ENCODE data around the gene SUGCT.

SUGCT gene

DNA sequence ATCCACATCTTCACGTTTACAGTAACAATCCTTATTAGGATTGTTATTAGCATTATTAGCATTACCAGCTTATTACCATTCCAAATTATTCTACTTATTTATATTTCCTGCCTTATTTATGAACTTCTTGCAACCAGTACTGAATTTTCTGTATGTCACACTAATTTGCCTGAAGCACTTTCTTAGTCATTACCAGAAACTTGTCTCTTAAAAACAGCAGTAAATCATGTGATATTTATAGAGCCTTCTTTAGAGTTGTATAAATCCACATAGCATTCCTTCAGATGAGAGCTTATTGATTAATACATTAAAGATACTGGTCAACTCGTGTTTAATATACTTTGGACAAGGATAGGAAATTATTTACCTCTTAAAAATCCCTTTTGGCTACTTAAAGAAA, 618.6 kb downstream of the SUGCT start:
- no peak for DNase-seq

DNA sequence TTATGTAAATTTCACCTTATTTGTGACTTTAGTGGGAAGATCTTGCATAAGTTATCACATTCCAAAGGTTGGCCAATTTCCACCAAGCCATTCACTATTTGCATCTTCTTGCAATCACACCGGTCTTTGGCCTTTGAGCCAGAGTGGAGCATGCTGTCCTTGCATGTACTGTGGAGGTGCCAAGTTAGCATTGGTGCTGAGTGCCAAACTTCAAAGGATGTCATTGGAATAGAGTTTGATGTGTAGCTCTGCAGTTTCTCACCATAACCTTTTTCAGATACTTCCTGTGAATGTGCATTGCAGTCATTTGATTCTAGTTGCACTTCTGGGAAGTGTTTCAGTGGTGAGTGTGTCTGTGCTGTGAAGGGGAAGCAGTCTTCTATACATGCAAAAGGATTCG, 620.6 kb downstream of the SUGCT start:
- DNase-seq, result no peak

DNA sequence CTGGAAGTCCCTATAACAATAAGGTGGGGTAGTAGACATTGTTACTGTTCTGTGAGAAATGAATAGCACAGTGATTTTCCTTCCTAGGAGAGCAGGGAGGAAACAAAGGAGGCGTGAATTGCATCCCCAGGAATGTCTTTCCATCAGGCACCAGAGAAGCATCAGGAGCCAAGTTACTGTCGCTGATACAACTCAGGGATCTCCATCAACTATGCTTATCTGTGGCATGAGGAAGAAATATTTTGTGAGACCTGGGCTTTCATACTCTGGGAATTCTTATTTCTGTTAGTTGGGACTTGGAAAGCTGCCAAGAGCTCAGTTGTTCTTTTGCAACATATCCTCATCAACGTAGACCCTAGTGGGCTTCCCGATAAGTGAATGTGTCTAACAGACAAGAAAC, 622.3 kb downstream of the SUGCT start:
- no peak for DNase-seq

DNA sequence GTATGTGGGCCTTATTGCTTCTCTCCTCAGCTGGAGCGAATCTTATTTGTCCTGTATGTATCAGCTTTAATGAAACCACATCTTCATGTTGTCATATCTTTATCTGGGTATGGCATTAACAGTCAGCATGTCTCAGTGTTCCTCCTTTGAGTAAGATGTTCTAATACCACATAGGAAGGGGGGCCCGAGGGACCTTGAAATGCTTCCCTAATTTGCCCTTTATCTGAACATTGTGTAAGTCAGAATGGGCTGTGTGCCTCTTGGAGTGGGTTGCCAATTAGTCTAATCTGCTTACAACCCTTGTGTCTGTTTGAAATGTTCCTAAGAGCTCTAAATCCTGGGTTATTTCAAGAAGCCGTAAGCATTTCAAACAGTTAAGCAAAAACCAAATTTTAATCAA, 623.8 kb downstream of the SUGCT start:
- DNase-seq, result no peak

DNA sequence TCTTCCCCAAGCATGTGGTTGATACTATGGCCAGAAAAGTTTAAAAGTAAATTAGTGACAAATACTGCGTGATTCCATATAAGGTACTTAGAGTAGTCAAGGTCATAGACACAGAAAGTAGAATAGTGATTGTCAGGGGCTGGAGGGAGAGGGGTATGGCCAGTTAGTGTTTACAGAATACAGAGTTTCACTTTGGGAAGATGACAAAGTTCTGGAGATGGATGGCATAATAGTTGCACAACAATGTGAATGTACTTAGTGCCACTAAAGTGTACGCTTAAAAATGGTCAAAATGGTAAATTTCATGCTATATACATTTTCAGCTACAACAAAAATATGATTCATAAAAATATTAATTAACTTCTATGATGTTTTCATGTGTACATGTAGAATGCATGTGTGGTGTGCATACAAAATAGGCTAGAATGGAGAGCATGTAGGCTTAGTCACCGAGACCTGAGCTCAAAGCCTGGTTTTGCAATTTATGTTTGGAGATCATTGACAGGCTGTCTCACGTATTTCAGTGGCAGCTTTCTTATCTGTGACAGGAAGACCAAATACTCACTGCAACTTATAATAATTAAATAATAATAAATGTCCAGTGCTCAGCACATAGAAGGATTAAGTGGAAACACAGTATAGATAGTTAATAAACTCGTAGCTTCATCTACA, 625.6 kb downstream of the SUGCT start:
- DNase-seq, result no peak

DNA sequence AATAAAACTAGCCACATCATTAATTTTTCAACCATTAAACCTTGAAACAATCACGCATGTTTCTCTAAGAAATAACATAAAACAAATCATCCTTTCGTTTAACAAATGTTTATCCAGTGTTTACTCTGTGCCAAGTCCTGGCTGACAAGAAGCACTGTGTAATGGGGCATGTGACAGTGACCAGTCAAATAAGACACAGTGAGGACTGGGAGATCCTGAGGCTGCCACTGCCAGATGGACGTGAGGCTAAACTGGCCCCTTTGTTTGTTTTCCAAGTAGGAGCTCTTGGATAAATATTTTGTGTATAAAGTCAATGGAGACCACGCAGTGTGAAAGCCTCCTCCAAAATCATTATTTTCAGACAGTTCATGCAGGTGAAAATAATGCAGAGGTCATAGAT, 626.2 kb downstream of the SUGCT start:
- no peak for DNase-seq

DNA sequence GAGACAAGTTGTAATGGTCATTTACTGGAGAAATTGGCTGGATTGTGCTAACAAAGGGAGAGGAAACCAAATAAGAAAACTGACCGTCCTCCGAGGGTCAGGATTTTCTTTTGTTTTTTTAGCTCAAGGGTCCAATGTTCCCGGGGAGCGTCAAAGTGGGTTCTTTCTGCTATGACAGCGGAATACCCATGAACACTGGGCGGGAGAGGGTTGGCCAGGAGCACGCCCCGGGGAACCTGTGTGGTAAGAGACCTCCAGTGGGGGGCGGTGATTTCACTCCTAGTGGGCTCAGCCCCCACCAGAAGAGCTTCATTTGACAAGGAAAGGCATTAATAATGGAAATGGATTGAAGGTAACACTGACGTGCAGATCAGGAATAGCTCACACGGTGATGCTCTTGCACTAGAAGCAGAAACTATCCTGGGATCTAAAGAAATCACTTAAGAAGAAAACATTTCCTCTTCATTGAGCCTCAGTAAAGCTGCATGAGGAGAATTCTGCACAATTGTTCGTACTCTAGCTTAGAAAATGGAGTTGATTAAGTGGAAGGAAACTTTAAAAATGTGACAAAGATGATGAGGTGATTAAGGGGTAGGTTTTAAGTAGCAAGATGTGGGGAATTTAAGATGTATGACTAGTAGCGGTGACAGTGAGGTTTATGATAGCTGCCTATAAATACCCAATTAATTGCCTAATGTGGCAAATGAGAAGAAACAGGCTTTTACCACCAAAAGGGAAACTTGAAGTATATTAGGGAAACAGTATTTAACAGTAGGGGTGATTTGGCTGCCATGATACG, 627.2 kb downstream of the SUGCT start:
- DNase-seq, result no peak

DNA sequence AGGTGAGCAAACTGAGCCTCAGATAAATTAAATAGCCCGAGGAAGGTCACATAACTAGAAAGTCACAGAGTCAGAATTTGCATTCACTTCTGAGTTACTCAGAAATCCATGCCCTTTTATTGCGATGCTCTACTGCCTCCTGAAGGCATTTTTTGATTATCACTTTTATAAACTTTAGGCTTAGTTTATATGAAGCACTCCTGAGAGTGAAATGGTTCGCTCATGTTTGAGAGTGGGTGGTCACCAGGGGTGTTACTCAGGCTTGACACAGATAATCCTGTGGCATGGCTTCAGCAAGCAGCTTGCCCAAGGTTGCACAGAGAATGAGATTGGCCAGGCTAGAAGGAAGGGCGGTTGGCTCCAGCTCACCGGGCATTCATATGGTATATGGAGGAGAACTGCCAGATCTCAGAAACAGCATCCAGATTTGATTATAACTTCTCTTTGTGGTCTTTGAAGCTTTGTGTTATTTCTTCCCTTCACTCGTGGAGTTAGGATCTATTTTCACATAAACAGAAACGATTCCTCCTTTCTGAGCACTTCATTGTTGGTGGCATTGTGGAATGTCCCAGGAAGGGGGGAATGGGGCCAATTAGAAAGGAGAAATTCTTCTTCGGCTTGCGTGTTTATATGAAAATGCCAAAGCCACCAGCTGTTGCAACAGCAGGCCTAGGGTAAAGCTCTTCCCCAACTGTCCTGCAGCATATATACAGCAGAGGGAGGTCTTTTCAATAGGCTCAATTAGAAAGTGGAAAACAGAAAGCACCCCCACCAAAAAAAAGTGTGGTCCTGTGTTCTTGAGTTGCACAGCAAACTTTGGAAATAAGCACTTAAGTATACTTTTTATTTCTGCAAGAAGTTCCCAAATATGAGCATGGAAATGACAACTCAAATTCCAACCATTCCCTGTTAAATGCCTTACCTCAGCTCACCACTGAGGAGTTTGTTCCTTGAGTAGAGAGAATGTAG, 628.8 kb downstream of the SUGCT start:
- DNase-seq, result no peak

DNA sequence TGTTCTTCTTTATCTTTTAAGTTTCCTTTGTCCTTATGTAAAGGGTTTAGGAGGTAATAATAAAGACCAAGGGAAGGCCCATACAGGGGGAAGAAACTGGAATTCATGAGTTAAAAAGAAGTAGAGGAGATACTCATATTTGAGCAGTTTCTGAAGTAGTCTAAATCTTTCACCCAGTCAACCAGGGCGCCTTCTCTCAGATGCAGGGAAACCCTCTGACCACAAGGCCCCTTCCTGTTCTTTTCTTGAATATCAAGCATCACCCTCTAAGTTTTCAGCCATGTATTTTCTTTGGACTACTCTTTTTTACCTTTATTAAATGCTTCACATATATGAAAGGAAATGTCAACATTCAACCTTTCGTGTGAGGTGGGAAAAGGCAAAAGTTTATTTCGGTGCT, 630.8 kb downstream of the SUGCT start:
- no peak for DNase-seq

DNA sequence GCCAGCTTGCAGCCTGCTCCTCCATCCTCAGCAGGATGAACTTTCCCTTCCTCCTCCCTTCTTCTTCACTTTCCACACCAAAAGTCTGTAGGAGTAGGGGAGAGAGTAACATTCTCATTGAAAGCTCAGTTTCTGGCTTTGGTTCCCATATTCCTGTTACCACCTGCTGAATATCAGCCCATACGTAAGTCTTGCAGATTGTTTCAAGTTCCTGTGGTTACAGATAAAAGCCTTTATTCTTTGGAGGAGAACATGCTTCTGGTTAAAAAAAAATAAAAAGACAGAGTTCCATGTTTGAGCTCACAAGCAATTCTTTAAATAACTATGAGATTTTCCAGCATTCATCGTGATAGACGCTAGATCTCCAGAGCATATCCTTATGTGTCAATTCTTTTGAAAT, 637.3 kb downstream of the SUGCT start:
- DNase-seq, result no peak

DNA sequence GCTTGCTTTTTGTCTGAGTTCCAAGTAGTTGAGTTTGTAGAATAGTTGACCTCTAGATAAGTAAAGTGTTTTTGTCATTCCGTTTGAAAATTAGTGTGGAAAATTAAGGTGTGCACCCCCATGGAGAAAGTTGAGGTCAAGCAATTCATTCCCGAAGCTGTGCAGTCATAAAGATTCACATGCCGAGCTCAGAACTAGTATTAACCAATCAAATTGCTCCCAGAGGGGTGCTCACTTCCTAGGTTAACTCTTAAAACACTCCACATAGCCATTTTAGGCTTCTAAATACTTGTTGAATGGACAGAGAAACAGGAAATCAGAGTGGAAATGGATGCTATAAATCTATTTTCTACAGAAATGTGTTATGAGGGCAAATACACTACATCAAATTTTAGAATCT, 638.9 kb downstream of the SUGCT start:
- DNase-seq, result no peak

DNA sequence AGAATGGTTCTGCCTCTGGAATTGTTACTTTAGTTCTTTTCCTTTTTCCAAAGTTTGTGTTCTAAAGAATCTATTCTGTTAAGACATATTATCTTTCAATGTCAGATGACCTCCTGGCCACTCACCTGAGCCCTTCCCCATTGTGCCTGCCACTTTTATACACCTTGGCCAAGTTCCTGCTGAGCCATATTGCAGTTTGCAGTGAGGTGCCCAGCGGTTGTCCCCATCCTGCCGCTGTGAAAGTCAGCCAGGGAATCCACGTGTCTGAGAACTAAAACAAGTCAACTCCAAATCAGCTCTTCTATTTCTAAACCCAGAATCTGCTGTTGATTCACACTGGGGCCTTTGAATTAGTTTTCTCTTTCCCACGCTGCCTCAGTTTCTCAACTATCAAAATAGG, 641.1 kb downstream of the SUGCT start:
- no peak for DNase-seq

DNA sequence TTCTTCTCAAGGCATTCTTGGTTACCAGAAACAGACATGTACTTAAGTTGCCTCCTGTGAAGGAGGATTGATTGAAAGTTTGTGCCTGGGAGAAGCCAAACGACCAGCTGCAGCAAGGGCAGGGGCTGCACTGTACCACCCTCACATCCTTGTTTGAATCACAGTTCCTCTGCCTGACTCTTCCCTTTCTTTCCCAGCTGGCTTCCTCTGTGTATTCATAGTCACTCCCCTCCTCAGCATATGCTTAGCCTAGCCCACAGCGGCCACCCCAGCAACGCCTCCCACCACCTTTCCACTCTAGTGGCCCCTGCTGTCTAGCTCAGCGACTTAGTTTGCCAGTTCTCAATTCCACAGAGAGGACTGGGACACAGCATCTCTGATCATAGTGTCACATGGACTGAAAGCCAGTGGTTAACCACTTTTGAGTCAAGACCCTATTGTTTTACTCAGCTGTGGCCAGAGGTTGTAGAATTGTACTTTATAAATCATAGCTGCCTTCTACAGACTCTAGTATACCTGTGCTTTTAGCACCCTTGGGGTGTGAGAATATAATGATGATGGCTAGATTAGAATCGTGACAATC, 643.0 kb downstream of the SUGCT start:
- DNase-seq, result no peak

DNA sequence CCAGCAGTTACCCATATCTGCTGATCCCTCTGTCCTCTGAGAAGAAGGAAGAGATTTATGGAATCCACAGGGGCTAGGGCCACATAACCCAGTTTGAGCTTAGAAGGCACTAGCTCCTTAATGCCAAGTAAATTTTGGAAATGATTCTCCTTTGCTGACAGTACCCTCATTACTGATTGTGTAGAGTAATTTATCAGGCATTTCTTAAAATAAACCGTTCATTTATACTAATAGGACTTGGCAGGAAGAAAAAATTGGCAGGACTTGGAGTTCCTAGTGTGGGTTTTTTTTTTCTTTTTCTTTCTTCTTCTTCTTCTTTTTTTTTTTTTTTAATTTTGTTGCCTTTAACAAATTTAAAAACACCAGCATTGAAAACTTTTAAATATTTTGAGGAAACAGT, 645.7 kb downstream of the SUGCT start:
- no peak for DNase-seq

DNA sequence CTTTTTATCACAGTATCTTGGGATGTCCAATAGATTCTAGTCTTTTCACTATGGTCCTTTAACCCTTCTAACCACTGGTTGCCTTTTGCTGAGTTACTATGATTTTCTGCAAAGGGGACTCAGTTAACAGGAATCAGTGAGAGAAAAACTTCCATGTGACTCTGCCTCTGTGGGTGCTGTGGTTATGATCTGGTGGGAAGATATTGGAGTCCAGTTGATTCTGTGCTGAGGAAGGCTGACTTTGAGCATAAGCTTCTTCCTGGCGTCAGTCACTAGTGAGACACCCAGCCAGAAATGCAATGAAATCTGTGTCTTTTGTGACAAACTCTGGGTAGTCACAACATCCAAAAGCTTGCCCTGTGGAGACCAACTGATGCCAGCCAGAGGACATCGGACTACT, 648.0 kb downstream of the SUGCT start:
- no peak for DNase-seq

DNA sequence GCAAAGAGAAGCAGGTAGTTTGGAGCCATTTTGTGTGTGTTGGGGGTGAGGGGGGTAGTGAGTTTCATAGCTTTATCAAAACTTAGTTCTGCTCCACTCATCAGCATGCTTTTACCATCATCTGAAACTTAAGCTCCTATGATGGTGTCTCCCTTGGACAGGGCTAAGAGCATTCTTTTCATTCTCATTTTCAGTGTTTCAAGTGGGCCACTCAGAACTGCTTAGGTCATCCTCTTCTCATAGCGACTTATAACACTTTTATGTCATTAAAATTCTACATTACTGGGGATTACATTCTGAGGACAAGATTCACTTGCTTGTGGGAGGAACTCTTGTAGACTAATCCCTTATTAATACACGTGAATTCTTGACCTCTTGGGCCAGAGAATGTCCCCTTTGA, 649.4 kb downstream of the SUGCT start:
- no peak for DNase-seq

DNA sequence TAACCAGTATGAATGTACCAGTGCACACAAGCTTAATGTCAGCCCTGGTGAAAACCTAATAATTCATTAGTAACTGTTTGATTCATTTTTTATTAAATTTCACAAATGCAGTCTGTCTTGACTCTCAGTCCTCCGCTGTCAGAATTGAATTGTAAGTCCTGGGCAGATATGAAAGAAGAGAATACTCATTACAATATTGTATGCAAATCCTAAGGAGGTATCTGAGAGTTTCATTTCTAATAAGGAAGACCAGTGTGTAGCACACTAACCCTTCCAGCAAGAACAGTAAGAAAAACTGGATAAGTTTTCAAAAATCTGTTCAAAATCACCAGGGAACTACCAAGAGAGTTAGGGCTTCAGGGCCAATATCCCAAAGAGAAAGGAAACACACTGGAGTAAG, 652.1 kb downstream of the SUGCT start:
- no peak for DNase-seq

DNA sequence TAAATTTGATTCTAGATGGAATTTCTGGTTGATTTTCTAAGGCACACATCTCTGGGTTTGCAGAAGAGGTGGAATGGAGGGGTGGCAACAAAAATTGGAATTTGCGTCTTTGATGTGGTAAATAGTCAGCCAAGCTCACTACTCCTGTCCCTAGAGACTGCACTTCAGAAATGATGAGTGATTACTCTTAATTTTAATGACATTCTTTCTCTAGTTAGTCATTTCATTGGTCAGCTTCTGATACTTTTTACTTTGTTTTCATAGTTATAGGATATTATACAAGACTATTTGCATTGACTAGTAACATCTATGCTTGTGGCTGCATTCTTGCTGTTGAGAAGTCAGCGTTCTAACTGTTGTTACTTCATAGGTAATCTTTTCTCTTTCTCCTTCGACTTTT, 658.3 kb downstream of the SUGCT start:
- DNase-seq, result no peak

DNA sequence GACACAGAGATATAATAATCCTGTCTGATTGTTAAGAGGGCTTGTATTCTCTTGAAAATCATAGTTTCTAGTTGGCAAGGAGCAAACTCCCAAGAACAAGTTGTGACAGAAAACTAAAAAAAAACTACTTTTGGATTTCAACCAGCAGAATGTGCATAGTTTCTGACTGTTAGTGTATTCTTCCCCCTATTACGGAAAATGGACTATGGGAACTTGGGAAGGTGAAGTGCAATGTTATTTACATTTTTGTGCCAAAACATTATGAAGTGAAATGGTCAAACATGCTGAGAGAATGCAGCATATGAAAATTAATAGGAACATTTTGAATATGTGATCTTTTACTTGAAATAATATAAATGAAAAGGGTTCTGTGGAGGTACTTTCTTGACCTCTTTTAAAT, 660.8 kb downstream of the SUGCT start:
- DNase-seq, result no peak

DNA sequence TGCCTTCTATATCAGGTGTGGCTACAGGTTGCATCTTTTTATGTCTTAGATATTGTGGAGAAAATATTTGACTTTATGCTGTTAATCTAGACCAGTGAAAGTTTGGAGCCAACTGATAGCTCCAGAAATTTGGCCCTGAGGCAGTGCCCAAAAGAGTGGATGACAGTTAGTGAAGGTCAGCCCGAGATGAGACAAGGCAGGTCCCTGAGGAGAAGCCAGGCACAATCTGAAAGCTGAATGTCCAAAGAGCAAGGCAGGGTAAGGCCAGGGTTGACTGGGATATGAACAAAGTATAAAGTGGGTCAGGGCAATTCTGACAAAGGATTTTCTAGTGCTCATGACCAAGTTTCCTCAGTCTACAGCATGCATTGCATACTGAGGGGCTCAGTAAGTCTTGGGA, 661.9 kb downstream of the SUGCT start:
- DNase-seq, result no peak

DNA sequence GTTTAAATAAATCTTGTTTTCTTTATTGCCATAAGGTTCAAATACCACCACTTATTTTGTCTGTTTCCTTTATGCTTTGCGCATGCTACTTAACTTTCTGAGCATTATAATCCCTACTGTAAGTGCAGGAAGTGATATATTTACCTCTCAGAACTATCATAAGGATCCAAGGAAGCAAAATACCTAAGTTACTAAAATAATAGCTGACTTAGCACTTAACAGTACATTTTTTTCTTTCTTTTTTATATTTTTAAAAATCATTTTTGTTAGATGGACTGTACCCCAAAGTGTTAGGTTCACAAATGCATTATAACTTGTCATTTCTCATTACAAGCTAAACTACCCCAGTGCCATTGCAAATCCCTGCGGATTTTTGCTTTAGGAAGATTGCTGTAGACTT, 663.8 kb downstream of the SUGCT start:
- no peak for DNase-seq

DNA sequence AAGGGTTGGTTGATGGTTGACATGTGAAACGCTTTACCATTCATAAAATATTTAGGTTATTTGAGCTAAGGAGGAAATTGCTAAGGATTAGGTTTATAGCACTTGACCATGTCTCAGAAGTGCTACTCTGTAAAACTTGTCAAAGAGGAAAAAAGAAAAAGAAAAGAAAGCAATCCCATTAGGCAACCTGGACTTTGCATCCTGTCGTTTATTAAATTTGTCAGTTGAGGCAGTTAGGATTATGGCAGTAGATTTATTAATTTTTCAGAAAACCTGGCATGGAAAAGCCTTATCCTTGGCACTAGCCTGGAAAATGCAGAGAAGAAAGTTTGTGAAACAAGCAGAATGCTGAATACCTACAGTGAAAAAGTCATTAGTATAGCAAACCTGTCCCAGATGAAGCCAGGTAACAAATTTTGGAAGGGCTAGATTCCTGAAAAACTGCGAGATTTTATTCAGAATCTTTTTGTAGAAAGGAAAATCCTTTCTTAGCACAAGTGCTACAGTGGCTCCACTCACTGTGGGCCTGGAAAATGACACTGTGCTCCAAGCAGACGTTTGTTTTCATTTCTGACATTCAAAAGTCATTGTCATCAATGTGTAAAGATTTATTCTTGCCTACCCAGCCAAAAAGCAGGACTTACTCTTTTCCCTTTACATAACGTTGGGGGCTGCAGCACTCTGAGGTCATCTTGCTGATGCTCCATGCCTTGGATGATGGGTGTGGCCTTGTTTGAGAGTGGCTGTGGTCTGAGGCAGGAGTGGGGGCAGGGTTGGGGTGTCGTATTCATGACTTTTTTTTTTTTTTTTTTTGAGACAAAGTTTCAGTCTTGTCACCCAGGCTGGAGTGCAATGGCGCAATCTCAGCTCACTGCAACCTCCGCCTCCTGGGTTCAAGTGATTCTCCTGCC, 664.9 kb downstream of the SUGCT start:
- no peak for DNase-seq
